Memory B cell (primary cell): ENCODE measurements around the gene OLFML2A.

Experiments
- ATAC-seq: fragments of 150-1000 bp; cut with Tn5 transposase; 2 replicates; pipeline ENCODE4 v1.10.0; 2021; ENCODE audit warnings: low read depth, mild to moderate bottlenecking, moderate library complexity
- DNase-seq, 2 donors: peaks; one replicate each; pipeline ENCODE4 v3.0.0; 2022; ENCODE audit warnings: low spot score in 2 of 2
- H3K27ac Mint-ChIP-seq: one replicate; pipeline ENCODE4 v1.8.0; 2022; ENCODE audit warnings: mild to moderate bottlenecking, moderate library complexity, mixed read lengths
- H3K27me3 Mint-ChIP-seq: one replicate; pipeline ENCODE4 v1.8.0; 2022; ENCODE audit warnings: mixed read lengths
- H3K36me3 Mint-ChIP-seq: one replicate; pipeline ENCODE4 v1.8.0; 2022; ENCODE audit warnings: mild to moderate bottlenecking, mixed read lengths
- H3K4me1 Mint-ChIP-seq: one replicate; pipeline ENCODE4 v1.8.0; 2022; ENCODE audit warnings: mixed read lengths
- H3K4me3 Mint-ChIP-seq: one replicate; pipeline ENCODE4 v1.8.0; 2022; ENCODE audit warnings: mild to moderate bottlenecking, moderate library complexity, mixed read lengths
- H3K9me3 Mint-ChIP-seq: one replicate; pipeline ENCODE4 v1.8.0; 2022; ENCODE audit warnings: mixed read lengths

Gene OLFML2A

DNA sequence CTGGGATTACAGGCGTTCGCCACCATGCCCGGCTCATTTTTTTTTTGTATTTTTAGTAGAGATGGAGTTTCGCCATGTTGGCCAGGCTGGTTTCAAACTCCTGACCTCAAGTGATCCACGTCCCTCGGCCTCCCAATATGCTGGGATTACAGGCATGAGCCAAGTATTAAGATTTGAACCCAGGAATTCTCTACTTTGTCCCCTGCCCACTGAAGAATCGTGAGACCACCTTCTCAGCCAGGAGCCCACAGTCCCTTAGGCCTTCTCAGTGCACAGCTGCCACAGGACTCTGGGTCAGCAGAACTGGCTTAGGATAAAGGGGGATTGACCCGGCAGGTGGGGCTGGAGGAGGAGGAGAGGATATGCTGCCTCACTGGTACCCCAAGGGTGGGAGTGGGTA is 13.4 kb downstream of the OLFML2A start:
- Mint-ChIP-seq H3K4me1 (peaks cover 12% of the 10 kb centered on the region), H3K27ac (no peak overlapping the region), H3K36me3 (no peaks in the 10 kb centered on the region), H3K27me3 (peaks cover 4% of the 10 kb centered on the region), H3K9me3 (no peaks in the 10 kb centered on the region), H3K4me3 (no peak overlapping the region)
- ATAC-seq (no peak), DNase-seq (no peak)

DNA sequence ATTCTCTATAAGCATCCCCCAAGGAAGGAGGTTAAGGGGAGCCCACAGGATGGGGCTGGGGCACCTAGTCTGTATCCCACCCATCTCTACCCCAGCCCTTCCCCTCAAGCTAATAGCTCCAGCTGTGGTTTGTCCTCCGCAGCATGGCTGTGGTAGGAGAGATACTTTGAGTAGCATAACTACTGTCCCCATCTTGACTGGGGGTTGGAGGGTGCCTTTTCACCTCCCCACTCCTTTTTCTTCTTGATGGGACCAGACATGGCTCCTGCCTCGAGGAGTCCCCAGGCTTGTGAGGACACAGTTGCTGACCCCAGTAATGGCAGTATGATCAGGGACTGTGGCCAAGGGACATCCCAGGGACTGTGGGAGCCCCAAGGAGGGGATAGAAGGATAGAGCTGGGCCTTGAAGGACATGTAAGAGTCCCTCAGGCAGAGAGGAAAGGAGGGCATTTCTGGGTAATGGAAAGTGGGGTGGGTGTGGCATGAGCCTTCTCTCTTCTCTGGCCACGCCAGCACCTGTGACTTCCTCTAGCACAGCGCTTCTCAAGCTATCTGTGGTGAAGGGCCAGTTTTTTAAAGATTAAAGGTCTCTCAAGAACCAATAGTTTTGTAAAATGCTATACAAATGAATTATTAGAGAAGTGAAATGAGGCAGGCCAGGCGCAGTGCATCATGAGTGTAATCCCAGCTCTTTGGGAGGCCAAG is 14.0 kb downstream of the OLFML2A start:
- no peak overlapping the region for H3K27ac Mint-ChIP-seq
- H3K27me3 Mint-ChIP-seq: peaks cover 4% of the 10 kb centered on the region
- ATAC-seq: peak; percentile 69
- peaks cover 12% of the 10 kb centered on the region for H3K4me1 Mint-ChIP-seq
- H3K36me3 Mint-ChIP-seq: no peaks in the 10 kb centered on the region
- H3K9me3 Mint-ChIP-seq: no peaks in the 10 kb centered on the region
- no peak overlapping the region for H3K4me3 Mint-ChIP-seq
- no peak for DNase-seq

DNA sequence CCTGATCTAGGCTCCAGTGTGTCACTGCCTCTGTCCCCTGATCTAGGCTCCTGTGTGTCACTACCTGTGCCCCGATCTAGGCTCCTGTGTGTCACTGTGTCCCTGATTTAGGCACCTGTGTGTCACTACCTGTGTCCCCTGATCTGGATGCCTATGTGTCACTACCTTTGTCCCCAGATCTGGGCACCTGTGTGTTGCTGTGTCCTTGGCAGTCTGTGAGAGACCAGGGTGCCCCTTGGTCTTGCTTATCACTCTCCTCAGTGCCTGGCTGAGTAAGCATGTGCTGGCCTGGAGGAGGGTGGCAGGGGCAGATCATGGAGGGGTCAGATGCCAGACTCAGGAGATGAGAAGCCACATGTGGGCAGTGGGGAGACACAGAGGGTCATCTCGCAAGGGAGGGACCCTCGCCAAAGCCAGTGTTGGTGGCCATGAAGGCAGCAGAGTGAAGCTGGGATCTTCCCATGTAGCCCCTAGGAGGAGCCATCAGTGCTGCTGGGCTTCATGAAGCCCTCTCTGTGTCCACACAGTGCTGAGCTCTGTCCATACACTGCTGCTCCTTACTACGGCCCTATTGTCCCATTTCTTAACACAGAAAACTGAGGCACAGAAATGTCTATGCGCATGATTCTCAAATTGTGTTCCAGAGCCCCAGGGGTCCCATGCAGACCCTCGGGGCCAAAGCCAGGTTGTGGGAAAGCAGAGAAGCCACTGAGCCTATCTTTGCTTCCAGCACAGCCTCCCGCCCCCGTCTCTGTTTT is 15.5 kb downstream of the OLFML2A start:
- Mint-ChIP-seq H3K9me3 (no peaks in the 10 kb centered on the region), H3K4me3 (no peak overlapping the region)
- no peak for ATAC-seq

DNA sequence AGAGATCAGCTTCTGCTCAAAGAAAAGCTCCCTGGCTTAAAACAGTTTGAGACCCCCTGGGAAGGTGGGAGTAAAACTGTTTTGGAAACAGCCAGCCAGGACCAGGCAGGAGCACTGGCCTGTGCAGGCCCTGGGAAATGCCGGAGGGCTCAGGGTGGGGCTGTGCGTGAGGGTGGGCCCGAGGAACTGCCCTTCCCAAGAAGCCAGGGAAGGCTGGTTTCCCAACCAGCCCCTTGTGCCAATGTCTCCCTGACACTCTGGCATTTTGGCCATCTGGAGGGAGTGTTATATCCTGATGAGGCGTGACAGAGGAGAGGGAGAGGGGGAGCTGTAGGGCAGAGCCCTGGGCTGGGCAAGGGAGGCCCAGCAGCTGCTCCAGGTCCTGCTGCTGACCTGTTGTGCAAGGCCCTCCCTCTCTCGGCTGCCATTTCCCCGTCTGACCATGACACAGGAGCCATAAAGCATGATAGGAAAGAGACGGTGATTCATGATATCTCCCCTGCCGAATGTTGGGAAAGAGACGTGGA is 16.1 kb downstream of the OLFML2A start:
- Mint-ChIP-seq H3K4me3 (no peak overlapping the region), H3K27ac (no peak overlapping the region)
- no peak for DNase-seq

More for the DNA sequence above, 15.5 kb downstream of the OLFML2A start:
- Mint-ChIP-seq H3K36me3 (no peaks in the 10 kb centered on the region), H3K27me3 (peaks cover 4% of the 10 kb centered on the region), H3K4me1 (peaks cover 12% of the 10 kb centered on the region), H3K27ac (no peak overlapping the region)
- DNase-seq: no peak

DNA sequence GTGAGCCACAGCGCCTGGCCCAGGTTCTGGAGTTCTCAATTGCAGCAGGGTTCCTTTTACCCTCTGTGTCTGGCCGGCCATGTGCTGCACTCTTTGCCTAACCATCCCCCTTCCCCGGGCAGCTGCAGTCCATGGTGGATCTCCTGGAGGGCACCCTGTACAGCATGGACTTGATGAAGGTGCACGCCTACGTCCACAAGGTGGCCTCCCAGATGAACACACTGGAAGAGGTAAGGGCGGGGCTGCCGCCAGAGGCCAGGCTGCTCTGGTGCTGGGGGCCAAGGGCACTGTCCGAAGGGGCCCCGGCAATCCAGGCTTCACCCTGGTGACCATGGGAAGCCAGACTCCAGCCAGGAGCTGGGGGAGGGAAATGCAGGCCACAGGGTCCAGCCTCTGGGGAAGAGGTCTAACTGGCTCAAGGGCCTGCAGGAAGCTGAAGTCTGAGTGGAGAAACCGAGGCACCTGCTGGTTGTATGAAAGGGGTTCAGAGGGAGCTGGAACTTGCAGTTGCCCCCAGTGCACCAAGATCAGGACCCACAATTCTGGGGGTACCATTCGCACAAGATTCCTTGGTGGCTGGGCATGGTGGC is 18.1 kb downstream of the OLFML2A start:
- peaks cover 4% of the 10 kb centered on the region for H3K27me3 Mint-ChIP-seq
- peaks cover 19% of the 10 kb centered on the region for H3K4me1 Mint-ChIP-seq
- no peak for ATAC-seq
- H3K27ac Mint-ChIP-seq: no peak overlapping the region
- DNase-seq: no peak
- no peaks in the 10 kb centered on the region for H3K36me3 Mint-ChIP-seq
- no peak overlapping the region for H3K4me3 Mint-ChIP-seq
- H3K9me3 Mint-ChIP-seq: no peaks in the 10 kb centered on the region

More for the DNA sequence above, 16.1 kb downstream of the OLFML2A start:
- Mint-ChIP-seq H3K4me1 (peaks cover 12% of the 10 kb centered on the region), H3K27me3 (peaks cover 4% of the 10 kb centered on the region), H3K9me3 (no peaks in the 10 kb centered on the region), H3K36me3 (no peaks in the 10 kb centered on the region)
- ATAC-seq: no peak

DNA sequence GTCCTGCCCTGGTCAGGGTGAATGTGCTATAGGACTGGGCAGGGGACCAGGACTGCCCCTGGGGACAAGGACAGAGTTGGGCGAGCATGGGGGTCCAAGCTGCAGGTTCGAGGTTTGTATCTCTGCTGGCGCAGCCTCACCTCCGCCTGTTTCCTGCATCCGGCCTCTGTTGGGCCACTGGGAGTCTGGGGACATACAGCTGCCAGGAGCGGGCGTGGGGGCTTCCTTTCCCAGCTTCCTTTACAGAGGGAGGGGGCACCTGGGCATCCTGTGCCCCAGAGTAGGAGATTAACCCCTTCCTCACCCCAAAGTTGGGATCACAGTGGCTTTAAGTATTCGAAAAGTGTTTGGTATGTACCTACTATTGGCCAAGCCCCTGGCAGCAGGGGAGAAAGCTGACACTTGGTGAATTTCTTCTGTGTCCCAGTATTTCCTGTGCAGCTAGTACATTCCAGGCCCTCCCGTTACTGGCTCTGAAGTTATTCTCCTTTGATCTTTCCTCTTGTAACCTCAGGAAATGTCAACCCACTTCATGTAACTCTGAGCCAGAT is 19.0 kb downstream of the OLFML2A start:
- H3K36me3 Mint-ChIP-seq: no peaks in the 10 kb centered on the region
- H3K27me3 Mint-ChIP-seq: peaks cover 4% of the 10 kb centered on the region
- no peak for DNase-seq
- no peak for ATAC-seq
- H3K4me3 Mint-ChIP-seq: no peak overlapping the region
- H3K9me3 Mint-ChIP-seq: no peaks in the 10 kb centered on the region
- peaks cover 26% of the 10 kb centered on the region for H3K4me1 Mint-ChIP-seq
- no peak overlapping the region for H3K27ac Mint-ChIP-seq

DNA sequence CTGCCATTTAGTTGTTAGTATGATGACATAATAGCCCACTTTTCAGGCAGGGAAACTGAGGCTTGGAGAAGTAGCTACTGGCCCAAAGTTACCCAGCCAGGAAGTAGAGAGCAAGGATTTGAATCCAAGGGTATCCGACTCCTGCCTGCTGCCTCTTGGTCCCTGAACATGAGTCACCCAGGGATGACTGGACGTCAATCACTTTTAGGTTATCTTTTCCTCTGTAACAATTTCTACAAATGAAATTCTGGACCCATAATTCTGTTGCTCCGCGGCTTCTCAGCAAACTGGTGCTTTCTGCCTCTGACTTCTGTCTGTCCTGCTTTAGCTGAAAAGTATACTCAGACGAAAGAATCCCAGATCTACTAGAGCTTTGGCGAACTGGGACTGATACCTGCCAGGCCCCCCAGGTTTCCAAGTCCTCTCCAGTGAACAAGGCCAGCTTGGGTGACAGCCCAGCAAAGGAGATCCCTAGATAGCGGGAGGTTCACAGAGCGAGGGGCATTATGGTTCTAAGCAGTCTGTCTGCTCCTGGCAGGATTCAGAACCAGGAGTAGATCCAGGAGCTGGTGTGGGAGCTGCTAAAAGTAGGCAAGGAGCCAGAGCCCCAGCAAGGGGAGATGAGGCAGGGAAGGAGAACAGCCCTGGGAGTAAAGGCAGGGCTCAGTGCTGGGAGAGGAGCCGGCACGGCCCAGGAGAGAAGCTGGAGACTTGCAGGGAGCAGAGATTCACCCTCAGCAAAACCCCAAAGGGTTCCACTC is 20.6 kb downstream of the OLFML2A start:
- Mint-ChIP-seq H3K9me3 (no peaks in the 10 kb centered on the region), H3K4me1 (peaks cover 22% of the 10 kb centered on the region), H3K36me3 (no peaks in the 10 kb centered on the region), H3K4me3 (no peak overlapping the region), H3K27me3 (peaks cover 4% of the 10 kb centered on the region), H3K27ac (peak overlapping the region; percentile 68)
- ATAC-seq: no peak
- no peak for DNase-seq

DNA sequence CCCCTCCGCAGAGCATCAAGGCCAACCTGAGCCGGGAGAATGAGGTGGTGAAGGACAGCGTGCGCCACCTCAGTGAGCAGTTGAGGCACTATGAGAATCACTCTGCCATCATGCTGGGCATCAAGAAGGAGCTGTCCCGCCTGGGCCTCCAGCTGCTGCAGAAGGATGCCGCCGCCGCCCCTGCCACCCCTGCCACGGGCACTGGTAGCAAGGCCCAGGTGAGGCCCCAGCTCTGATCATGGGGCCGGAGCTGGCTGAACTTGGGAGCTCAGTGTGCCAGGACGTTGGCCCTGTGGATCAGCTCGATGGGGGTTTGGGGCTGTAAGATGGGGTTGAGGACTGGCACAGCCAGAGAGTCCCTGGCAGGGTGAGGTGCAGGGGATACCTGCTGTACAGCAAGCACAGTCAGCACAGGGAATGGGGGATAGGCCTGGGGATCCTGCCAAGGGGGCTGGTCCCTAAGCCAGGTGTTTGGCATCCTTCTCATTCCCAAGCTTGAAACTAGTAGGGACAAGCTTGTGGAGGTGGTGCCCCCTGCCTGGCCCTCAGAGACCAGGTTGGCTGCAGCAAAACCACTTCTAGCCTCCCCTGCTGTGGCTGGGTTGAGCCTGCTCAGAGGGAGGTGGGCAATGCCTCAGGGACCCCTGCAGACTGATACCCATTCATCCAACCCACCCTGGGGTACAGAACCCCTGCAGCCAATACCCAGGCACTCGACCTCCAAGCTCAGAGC is 22.5 kb downstream of the OLFML2A start:
- no peaks in the 10 kb centered on the region for H3K36me3 Mint-ChIP-seq
- no peaks in the 10 kb centered on the region for H3K9me3 Mint-ChIP-seq
- H3K27ac Mint-ChIP-seq: peak overlapping the region; percentile 95
- no peak for DNase-seq
- H3K27me3 Mint-ChIP-seq: peaks cover 1% of the 10 kb centered on the region
- ATAC-seq: no peak
- H3K4me3 Mint-ChIP-seq: no peak overlapping the region
- peaks cover 24% of the 10 kb centered on the region for H3K4me1 Mint-ChIP-seq

DNA sequence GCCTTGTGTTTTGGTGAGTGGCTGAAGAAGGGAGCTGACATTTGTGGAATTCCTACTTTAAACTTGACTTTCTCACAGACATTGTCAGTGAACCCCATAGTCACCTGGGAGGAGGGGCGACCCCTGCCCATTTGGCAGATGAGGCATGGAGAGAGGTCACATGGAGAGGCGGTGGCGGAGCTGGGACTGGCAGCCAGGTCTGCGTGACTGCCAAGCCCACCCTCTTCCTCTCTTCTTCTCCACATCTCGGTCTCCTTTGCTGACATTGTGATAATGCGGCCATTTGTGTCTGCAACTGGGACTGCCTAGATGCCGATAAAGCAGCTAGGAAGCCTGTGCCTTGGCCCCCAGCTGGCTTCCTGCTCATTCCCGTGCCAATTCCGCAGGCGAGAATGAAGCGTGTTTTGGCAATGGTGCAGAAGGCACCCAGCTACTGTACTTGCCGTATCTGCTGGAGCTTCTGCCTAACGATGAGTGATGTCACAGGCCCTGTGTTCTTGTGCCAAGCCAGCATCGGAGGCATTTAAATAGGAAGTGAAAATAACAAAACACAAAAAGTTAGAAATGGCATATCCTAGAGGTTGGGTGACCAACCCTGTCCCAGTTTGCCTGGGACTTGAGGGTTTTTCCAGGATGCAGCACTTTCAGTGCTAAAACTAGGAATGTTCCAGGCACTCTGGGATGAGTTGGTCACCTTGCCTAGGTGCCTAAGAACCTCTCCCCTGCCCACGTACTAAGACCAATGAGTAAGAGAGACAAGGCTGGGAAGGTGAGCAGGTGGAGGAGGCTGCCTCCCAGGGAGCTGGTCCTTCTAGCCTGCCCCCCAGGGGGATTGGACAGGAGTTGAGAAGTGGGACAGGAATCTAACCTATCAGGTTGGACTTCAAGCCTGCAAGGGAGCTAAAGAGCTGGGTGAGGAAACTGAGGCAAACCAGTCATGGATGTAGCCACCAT is 23.6 kb downstream of the OLFML2A start:
- Mint-ChIP-seq H3K27me3 (no peaks in the 10 kb centered on the region), H3K4me1 (peaks cover 27% of the 10 kb centered on the region), H3K9me3 (no peaks in the 10 kb centered on the region), H3K36me3 (no peaks in the 10 kb centered on the region), H3K4me3 (peak overlapping the region; percentile 46), H3K27ac (peak overlapping the region; percentile 95)
- peak; percentile 52 to 62 for DNase-seq
- ATAC-seq: peak; percentile 99

DNA sequence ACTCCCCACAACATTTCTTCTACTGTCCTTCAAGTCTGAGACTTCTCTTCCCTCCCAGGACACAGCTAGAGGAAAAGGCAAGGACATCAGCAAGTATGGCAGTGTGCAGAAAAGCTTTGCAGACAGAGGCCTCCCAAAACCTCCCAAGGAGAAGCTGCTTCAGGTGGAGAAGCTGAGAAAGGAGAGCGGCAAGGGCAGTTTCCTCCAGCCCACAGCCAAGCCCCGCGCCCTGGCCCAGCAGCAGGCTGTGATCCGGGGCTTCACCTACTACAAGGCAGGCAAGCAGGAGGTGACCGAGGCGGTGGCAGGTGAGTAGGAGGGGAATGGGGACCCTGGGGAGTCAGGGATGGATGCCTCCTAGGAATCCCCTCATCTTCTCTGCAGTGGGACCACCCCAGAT is 24.4 kb downstream of the OLFML2A start:
- Mint-ChIP-seq H3K27me3 (no peaks in the 10 kb centered on the region), H3K4me3 (no peak overlapping the region), H3K27ac (peak overlapping the region; percentile 95), H3K36me3 (no peaks in the 10 kb centered on the region), H3K9me3 (no peaks in the 10 kb centered on the region), H3K4me1 (peaks cover 27% of the 10 kb centered on the region)
- DNase-seq: no peak
- ATAC-seq: no peak

DNA sequence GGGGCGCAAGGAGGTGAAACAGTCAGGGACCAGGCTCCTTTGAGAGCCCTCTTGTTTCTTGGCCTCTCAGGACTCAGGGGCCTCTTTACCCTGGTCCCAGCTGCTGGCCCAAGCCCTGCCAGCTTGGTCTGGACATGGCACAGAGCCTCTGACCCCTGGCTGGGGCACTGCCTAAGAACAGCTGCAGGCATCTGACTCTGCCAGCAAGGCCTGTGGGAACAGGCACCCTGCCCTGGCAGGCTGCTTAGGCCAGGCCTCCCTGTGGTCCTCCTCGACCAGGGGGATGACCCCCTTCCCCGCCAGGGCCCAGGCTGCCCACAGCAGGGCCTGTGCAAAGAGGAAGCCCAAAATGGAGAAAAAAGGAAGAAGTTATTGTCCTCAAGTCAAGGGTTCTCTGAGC is 25.5 kb downstream of the OLFML2A start:
- Mint-ChIP-seq H3K9me3 (no peaks in the 10 kb centered on the region), H3K27me3 (no peaks in the 10 kb centered on the region), H3K4me1 (peaks cover 27% of the 10 kb centered on the region), H3K27ac (peak overlapping the region; percentile 95), H3K4me3 (no peak overlapping the region), H3K36me3 (no peaks in the 10 kb centered on the region)
- no peak for ATAC-seq
- no peak for DNase-seq

DNA sequence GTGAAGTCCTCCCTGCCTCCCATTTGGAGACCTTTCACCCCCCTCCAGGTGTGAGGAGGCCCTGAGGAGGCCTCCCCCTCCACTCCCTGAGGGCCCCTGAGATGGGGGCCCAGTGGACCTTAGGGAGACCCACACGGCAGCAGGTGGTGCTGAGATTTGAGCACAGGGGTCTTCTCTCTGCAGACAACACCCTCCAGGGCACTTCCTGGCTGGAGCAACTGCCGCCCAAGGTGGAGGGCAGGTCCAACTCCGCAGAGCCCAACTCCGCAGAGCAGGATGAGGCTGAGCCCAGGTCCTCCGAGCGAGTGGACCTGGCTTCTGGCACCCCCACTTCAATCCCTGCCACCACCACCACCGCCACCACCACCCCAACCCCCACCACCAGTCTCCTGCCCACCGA is 27.0 kb downstream of the OLFML2A start:
- Mint-ChIP-seq H3K4me3 (no peak overlapping the region), H3K27me3 (no peaks in the 10 kb centered on the region), H3K27ac (peak overlapping the region; percentile 84), H3K36me3 (peaks cover 4% of the 10 kb centered on the region), H3K9me3 (no peaks in the 10 kb centered on the region), H3K4me1 (peaks cover 29% of the 10 kb centered on the region)
- ATAC-seq (no peak), DNase-seq (no peak)
